HG03439 (cell line): ENCODE data around the gene COL13A1.

Source experiments
- ATAC-seq: cut with Tn5 transposase; IDR thresholded peaks from one replicate; pipeline ENCODE4 v1.9.1; 2021; ENCODE audit warnings: mild to moderate bottlenecking, moderate library complexity; ENCODE audit not compliant: unreplicated experiment

COL13A1 gene

GRCh38 chr10:69801434-69802315 is at the start of gene COL13A1:
TSS of gene COL13A1 (plus strand) at chr10:69801906. CDS start at chr10:69802424, 518 bp downstream.
- ATAC-seq, result no peak

GRCh38 chr10:69752479-69752878 is 49.2 kb upstream of the COL13A1 start:
- ATAC-seq, result no peak

GRCh38 chr10:69756279-69756678 is 45.4 kb upstream of the COL13A1 start:
- no peak for ATAC-seq

GRCh38 chr10:69757206-69757552 is 44.5 kb upstream of the COL13A1 start:
- ATAC-seq, result no peak

- no peak for ATAC-seq
These were observed 44.0 kb upstream of the COL13A1 start for GRCh38 chr10:69757553-69758309.

GRCh38 chr10:69758310-69758728 is 43.4 kb upstream of the COL13A1 start:
- ATAC-seq, result no peak

GRCh38 chr10:69759641-69760040 is 42.1 kb upstream of the COL13A1 start:
- no peak for ATAC-seq

- ATAC-seq, result no peak
These were observed 41.6 kb upstream of the COL13A1 start for GRCh38 chr10:69760072-69760471.

GRCh38 chr10:69761320-69761719 is 40.4 kb upstream of the COL13A1 start:
- ATAC-seq, result no peak

GRCh38 chr10:69766161-69766910 is 35.4 kb upstream of the COL13A1 start:
- no peak for ATAC-seq

- ATAC-seq, result no peak
These were observed 33.9 kb upstream of the COL13A1 start for GRCh38 chr10:69767793-69768192.

GRCh38 chr10:69768386-69768785 is 33.3 kb upstream of the COL13A1 start:
- no peak for ATAC-seq

GRCh38 chr10:69769395-69769992 is 32.2 kb upstream of the COL13A1 start:
- ATAC-seq, result no peak

- ATAC-seq, result no peak
These were observed 28.6 kb upstream of the COL13A1 start for GRCh38 chr10:69772933-69773704.

GRCh38 chr10:69774596-69774995 is 27.1 kb upstream of the COL13A1 start:
- no peak for ATAC-seq

GRCh38 chr10:69780077-69780476 is 21.6 kb upstream of the COL13A1 start:
- ATAC-seq, result no peak

- ATAC-seq, result no peak
These were observed 20.1 kb upstream of the COL13A1 start for GRCh38 chr10:69781576-69781975.

- ATAC-seq, result no peak
These were observed 18.2 kb upstream of the COL13A1 start for GRCh38 chr10:69783515-69783914.

- no peak for ATAC-seq
These were observed 14.9 kb upstream of the COL13A1 start for GRCh38 chr10:69786791-69787190.

- ATAC-seq, result no peak
These were observed 14.0 kb upstream of the COL13A1 start for GRCh38 chr10:69787681-69788080.
